ENCODE measurements around the gene TAS1R3.
"Not testable (repeated sequence)": the region's sequence is repeated elsewhere in the genome, so short reads cannot be mapped to it uniquely, and the experiment has no call there.

Gene TAS1R3

DNA sequence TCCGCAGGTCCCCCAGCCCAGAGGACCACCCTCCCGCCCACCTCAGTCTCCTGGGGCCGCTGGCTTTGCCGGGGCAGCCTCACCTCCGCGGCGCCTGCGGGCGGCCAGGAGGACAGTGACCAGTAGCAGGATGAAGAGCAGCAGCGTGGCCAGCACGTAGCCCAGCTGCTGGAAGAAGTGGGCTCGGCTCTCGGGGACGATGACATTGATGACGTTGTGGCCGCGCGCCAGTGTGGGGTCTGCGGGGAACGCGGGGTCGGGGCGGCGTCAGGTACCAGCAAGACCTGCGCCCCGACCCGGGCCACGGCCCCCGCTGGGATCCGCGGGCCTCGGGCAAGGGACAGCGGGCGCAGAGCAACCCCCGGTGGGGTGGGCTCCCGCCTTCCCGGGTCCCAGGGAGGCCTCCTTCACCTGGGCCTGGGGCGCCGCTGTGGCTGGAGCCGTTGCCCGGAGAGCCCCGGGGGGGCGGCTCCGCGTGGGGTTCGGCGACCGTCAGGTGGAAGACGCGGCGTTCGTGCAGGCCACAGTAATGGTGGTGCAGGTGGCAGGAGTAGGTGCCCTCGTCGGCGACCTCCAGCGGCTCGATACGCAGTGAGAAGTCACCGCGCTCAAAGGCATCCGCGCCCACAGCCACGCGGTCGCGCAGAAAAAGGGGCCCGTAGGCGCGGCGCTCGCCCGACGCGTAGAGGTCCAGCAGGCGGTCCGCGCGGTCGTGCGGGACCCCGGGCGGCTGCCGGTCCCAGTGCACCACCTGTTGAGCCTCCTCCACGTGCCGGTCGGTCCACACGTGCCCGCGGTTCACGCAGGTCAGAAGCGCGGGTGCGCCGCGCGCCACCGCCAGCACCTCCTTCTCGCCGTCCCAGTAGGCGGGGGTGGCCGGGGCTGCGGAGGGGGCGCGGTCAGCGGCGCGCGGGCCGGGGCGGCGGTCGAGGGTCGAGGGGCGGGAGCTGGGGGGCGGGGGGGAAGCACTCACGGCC is 23.5 kb downstream of the TAS1R3 start:
- DNase-seq, result no peak

DNA sequence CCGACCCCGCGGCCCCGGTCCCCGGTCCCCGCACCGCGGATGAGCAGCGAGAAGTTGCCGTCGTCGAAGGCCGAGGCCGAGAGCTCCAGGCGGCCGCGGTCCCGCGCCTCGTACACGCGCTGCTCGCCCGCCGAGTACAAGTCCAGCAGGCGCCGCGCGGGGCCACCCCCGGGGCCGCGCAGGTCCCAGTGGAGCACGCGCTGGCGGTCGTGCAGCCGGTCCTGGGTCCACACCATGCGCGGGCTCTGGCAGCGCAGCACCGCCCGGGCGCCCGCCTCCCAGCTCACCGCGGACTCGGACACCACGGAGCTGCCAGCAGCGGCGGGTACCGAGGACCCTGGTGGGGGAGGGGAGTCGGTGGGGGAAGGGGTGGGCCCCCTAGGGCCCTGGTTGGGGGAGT is 24.3 kb downstream of the TAS1R3 start:
- DNase-seq, result no peak

DNA sequence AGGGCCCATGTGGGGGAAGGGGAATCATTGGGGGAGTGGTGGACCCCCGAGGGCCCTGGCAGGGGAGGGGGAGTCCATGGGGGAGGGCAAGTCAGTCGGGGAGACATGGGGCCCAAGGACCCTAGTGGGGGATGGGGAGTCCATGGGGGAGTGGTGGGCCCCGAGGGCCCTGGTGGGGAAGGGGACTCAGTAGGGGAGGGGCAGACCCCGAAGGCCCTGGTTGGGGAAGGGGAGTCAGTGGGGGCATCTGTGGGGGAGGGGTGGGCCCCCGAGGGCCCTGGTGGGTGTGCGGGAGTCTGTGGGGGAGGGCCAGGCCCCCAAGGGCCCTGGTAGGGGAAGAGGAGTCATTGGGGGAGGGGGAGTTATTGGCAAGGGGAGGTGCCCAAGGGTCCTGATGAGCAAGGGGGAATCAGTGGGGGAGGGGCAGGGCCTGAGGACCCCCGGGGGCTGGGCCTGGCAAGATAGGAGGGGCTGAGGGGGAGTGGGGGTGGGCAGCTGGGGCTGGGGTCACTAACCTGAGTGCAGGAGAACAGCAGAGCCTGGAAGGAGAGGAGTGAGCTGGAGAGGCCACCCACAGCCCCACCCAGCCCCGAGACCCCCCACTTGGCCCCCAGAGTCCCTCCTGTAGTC is 25.2 kb downstream of the TAS1R3 start:
- no peak for DNase-seq

DNA sequence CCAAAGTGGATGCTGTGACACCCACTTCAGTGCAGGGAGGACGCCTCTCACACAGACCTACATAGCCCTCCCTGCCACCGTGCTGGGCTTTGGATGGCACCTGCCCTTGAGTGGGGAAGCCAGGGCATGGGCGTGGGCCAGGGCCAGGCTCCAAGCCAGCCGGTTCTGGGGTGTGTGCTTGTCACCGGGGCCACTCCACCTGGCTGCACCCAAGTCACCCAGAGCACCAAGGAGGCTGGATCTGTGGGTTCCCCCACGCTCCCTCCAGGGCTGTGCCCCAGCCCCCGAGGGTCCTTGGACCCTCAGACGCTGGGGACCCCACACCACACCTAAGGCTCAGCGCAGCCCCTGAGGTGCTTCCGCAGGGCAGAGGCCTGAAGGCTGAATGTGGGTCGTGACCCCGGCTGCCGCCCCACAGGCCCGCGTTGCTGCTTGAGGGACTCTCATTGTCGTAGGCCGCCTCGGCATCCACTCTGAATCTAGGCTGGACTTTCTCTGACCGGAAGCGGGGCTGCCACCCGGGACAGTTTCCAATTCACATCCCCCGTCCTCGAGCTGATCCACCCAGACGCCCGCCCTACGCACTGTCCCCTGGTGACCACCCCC is 25.8 kb downstream of the TAS1R3 start:
- DNase-seq, result no peak

DNA sequence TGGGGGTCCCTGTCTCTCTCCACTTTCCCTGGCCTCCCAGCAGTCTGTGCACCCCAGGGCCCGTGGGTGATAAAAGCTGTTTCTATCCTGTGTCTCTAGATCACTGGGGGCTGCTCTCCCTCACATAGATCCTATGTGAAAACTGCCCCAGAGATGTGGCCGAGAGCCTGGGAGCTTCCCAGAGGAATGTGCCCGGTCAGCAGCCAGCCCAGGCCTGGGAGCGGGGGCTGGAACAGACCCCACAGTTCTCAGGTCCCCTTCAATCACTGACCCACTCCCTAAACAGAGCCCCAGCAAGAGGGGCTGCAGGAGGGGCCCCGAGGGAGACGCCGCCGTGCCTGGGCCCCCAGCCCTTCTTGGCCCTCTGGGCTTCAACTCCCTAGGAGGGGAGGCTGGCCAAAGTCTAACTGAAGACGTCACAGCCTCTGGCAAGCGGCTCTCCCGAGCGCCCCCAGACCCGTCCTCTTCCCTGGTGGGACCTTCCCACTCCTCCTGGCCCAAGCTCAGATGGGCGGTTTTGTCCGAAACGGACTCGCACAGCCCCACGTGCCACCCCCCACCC is 26.9 kb downstream of the TAS1R3 start:
- no peak for DNase-seq

DNA sequence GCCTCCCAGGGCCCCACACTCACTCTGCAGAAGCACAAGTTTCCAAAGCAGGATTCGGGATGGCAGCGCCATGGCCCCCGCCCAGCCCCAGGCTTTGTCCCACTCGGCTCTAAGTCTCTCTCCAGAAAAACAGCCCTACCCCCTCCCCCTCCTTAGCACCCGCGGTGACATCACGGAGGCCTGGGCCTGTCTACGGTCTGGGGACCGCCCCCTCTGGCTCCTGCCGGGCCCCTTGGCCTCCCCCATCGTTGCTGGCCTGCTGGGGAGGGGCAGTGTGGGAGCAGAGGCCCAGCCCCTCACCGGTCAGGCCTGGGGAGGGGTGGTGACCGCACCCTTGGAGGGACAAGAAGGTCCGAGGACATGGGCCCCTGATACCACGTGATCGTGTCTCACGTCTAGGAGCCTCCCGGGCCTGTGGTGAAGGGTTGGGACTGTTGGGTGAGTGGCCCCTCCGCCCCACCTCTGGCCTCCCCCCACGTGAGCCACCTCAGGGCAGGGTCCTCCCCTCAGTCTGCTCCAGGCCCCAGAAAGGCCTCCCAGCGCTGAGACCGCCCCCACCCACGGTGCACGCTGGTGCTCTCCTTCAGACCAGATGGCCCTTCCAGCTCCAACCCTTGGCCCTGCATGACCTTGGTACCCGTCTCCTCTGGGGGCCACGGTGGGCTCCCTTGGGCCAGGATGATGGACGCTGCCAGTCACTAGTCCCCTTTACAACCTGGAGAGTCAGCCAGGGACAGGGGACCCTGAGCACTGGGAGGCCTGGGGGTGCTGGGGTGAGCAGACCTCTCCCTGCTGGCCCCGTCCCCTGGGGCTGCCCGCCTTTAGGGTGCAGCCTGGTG is 27.6 kb downstream of the TAS1R3 start, which contains the start of gene MXRA8:
Gene MXRA8 (minus strand): TSS at position 123 of the 839 bp plus-strand sequence. CDS start 51 bp downstream, at position 72.
- no peak for DNase-seq

DNA sequence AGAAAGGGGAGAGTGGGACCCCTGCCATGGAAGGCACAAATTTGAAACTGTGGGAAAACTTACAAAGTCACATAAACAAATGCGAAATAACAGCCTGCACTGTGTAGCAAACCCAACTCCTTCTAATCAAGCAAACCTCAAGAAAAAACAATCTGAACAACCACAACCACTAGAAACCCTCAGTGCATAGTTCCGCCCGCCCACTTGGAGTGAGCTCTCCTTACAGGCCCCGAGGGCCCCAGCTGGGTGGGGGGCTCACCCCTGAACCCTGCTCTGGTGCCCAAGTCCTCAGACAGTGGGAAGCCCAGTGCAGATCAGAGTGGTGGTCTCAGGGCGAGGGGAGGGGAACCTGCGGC is 28.2 kb downstream of the TAS1R3 start:
- no peak for DNase-seq

DNA sequence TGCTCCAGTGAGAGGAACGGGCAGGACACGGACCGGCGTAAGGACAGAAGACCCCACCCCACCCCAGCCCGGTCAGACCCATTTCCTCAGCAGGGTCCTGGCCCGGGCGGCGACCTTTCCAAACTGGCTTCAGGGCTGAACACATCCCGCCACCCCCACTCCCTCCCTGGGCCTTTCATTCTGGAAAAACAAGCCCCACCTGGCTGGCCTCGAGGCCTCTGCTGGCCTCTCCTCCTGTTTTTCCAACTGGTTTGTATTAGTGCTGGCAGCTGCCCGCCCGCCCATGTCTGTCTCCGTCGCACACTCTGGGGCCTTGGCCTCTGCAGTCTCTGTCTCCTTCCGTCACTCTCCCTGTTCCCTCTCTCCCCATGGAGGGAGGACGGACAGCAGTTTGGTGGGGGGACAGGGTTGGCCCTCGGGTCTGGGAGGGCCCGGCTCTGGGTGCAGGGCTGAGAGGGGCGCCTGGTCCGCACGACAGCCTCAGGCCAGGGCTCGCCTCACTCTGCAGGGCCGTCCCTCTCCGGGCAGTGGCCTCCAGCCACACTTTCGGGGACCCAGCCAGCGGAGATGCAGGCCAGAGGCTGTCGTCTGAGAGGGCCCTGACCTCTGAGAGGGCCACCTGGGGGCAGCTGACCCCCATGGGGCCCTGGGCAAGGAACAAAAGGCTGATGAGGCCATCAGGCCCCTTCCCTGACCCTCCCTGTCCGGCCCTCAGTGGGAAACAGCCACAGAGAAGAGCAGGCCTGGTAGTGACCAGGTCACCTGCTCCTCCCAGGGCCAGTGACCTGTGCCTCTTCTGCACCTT is 28.8 kb downstream of the TAS1R3 start:
- no peak for DNase-seq

DNA sequence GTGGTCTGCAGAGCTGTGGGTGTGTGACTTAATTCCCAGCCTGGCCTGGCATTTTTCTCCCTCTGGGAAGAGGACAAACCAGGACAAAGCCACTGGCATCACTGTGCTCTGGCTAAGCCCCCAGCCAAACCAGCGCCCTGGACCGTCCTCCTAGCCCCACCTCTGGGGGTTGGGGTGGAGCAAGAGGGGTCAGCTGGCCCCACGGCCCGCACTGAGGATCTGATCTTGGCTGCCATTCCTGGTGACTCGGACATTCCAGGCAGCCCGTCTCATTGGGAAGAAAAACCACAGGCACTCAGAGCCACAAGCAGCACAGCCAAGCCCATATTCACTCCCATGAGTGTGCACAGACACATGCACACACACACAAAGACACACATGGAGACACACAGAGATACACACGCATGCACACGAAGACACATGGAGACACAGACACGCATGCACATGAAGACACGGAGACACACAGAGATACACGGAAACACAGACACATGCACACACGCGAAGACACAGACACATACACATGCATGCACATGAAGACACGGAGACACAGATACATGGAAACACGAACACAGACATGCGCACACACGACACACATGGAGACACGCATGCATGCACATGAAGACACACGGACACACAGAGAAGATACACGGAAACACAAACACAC is 29.6 kb downstream of the TAS1R3 start:
- no peak for DNase-seq

DNA sequence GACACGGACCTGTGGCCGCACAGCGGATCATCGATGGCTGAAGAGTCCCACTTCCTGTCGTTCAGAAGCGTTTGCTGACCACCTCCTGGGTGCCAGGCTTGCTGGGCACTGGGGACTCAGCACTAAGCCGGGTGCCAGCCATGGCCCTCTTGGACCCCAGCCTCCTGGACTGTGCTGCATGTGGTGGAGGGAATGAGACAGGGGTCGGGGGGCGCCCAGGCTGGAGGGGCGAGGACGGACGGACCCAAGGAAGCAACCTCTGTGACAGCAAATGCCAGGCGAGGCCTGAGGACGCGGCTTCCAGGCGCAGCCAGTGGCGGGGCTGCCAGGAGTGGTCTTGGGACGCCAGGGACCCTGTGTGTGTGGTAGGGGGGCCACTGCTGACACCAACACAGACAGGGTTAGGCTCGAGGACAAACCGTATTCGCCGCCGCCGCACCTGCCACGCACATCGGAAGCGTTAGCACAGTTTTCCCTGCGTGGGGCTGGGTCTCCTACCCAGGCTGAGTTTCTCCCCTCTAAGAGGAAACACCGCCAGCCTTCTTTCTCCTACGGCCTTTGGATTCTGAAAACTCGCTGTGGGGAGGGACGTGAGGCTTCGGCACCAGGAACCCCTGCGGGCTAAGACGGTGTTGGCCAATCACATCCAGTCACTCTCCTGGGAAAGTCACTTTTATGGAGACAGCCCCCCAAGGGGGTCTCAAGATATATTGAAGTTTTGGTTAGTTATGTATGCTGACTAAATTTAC is 30.3 kb downstream of the TAS1R3 start:
- DNase-seq, result no peak

DNA sequence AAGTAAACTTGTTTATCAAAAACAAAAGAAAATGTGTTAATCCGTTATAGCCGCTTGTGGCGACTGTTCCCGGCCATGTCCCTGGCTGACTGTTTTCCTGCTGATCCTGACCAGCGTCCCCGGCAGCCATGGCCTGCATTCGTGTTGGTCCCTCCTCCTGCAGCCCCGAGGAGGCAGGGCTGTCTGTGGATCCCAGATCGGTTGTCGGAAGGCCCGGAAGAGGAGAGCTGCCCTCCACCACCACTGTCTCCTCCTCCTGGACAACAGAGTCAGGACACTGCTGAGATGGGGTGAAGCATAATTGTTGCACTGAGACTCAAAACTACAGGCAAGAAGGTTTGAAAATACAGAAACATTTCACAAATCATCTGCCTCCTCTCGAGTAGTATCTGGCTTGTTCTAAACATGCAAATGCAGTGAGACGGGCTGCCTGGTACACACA is 30.9 kb downstream of the TAS1R3 start:
- no peak for DNase-seq

DNA sequence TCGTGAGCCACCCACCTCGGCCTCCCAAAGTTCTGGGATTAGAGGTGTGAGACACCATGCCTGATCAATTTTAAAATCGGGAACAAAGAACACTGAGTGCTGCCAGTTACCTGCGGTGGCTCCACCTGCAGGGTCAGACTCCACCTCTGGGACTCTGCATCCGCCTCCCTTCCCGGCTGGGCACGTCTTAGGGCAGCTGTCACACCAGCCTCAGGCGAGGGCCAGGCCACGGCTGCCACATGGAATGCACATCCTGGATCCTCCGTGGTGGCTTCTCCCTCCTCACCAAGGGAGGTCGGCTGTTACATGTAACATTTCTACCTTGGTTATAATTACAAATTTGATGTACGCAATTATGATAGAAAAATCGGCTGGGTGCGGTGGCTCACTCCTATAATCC is 33.2 kb downstream of the TAS1R3 start:
- no peak for DNase-seq

DNA sequence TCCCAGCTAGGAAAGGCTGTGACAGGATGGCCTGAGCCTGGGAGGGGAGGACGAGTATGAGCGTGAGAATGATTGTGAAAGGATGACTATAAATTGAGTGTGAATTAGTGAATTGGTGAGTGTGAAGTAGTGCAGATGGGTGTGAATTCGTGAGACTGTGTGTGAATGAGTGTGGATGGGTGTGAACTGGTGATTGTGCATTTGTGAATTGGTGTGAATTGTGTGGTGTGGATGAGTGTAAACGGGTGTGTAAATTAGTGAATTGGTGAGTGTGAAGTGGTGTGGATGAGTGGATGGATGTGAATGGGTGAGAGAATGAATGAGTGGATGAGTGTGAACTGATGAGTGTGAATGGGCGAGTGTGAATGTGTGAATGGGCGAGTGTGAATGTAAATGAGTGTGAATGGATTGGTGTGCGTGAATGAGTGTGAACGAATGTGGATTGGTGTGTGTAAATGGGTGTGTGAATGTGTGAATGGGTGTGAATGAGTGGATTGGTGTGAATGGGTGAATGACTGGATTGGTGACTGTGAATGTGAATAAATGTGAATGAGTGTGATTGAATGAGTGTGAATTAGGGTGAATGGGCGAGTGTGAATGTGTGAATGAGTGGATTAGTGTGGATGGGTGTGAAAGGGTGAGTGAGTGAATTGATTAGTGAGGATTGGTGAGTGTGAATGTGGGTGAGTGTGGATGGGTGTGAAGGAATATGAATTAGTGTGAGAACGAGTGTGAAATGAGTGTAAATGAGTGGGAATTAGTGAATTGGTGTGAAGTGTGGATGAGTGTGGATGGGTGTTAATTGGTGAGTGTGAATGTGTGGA is 35.0 kb downstream of the TAS1R3 start:
- no peak for DNase-seq

DNA sequence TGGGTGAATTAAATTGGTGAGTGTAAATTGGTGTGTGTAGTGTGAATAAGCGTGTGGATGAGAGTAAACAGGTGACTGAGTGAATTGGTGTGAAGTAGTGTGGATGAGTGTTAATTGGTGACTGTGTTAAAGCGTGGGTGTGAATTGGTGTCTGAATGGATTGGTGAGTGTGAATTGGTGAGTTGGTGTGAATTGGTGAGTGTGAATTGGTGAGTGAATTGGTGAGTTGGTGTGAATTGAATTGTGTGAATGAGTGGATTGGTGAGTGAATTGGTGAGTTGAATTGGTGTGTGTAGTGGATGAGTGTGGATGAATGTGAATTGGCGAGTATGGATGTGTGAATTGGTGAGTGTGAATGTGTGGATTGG is 35.6 kb downstream of the TAS1R3 start:
- DNase-seq, result no peak

DNA sequence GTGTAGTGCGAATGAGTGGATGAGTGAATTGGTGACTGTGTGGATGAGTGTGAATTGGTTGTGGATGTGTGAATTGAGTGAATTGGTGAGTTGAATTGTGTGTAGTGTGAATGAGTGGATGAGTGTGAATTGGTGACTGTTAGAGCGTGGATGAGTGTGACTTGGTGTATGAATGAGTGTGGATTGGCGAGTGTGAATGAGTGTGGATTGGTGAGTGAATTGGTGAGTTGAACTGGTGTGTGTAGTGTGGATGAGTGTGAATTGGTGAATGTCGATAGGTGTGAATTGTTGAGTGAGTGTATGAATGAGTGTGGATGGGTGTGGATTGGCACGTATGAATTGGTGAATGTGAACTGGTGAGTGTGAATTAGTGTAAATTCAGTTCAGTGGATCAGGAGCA is 36.2 kb downstream of the TAS1R3 start:
- no peak for DNase-seq

DNA sequence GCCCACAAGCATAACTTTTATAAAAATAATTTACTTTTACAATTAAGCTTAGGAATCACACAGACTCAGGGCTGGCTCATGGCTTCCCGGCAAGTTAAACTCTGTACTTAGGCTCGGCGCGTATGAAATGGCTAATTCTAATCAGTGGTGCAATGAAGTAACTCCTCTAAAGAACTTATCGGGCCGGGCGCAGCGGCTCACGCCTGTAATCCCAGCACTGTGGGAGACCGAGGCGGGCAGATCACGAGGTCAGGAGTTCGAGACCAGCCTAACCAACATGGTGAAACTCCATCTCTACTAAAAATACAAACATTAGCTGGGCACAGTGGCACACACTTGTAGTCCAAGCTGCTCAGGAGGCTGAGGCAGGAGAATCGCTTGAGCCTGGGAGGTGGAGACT is 39.0 kb downstream of the TAS1R3 start:
- not testable (repeated sequence) for DNase-seq

DNA sequence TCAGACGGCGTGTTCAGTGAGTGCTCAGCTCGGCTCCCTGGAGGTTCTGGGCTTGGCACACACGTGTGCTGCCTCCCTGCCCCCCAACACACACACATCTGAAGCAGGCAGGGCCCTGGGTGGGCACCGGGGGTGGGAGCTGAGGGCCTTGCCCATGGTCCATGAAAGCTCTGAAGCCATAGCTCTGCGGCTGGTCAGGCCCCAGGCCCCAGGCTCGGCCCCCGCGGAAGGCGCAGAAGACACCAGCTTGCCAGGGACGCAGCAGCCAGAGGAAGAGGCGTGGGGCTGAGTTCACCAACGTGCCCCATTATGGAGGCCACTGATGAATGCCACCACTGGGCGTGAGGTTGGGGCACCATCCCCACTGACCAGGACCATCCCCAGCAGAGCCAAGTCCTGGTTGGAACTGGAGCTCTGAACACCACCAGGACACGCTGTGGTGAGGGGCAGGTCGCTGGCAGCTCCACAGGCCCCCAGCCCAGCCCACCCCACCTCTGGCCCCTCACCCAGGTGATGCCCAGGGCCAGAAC is 39.8 kb downstream of the TAS1R3 start:
- no peak for DNase-seq

DNA sequence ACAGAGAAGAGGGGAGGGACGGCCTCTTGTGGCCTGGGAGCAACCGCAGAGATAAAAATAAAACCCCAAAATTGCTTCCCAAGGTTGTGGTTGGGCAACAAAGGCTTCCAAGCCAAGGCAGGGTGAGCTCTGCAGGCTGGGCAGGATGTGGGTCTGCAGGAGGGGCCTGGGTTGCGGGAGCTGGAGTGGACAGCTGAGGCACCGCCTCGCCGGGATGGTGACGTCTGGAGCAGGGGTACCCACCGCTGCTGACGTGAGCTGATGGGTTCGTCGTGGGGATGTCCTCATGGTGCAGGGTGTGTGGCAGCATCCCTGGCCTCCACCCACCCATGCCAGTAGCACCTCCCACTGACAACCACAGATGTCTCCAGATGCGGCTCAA is 40.3 kb downstream of the TAS1R3 start:
- DNase-seq, result no peak
